Hepatocyte (in vitro differentiated cells): ENCODE results near the gene TJP2.

ENCODE experiments used
- EZH2 ChIP-seq: fragments of 200-600 bp; sonication (generic); IDR thresholded peaks from 2 replicates; pipeline ENCODE4 v1.6.1; 2016; ENCODE audit warnings: antibody characterized with exemption, mild to moderate bottlenecking, borderline replicate concordance
- EZH2phosphoT487 ChIP-seq: fragments of 200-600 bp; sonication (generic); IDR thresholded peaks from one replicate; pipeline ENCODE4 v1.6.1; 2018; ENCODE audit warnings: antibody characterized with exemption, mild to moderate bottlenecking, low read depth, moderate library complexity; ENCODE audit not compliant: unreplicated experiment, severe bottlenecking
- TF ChIP-seq, protein P1 (sequence below): fragments of 200-600 bp; sonication (generic); IDR thresholded peaks from 2 replicates; pipeline ENCODE4 v1.5.1; 2016; ENCODE audit warnings: antibody characterized with exemption, mild to moderate bottlenecking; ENCODE audit not compliant: poor library complexity

DNA sequence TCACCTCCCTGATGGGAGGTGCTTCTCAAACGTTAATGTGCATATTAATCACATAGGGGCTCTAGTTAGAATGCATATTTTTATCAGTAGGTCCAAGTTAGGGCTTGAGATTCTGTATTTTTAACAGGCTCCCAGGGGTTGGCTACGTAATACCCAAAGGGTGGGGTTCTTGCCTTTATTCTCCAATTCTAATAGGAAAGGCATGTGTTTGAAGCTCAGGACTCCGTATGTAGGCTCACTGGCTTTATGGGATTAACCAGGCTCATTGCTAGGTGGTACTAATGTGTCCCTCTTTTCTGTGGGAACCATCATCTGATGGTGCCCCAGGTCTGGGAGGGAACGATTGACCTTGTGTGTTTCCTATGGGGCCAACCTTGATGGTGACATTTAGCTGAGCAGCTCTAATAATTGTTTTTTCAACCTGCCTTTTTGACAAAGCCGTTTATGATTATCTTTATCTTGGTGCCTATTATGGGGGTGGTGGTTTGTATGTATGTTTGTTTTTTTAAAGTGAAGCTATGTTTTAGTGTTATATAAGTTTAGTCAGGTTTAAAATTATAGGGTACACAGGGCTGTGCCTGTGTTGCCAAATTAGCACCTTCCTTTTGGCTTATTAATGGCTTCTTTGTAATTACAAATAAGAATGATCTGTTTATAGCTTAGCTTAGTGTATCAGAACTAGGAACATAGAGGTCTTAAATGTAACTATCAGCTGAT is 20.8 kb downstream of the TJP2 start:
- no peak for TF ChIP-seq EZH2phosphoT487
- TF ChIP-seq, protein P1, sequence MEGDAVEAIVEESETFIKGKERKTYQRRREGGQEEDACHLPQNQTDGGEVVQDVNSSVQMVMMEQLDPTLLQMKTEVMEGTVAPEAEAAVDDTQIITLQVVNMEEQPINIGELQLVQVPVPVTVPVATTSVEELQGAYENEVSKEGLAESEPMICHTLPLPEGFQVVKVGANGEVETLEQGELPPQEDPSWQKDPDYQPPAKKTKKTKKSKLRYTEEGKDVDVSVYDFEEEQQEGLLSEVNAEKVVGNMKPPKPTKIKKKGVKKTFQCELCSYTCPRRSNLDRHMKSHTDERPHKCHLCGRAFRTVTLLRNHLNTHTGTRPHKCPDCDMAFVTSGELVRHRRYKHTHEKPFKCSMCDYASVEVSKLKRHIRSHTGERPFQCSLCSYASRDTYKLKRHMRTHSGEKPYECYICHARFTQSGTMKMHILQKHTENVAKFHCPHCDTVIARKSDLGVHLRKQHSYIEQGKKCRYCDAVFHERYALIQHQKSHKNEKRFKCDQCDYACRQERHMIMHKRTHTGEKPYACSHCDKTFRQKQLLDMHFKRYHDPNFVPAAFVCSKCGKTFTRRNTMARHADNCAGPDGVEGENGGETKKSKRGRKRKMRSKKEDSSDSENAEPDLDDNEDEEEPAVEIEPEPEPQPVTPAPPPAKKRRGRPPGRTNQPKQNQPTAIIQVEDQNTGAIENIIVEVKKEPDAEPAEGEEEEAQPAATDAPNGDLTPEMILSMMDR = no peak
- TF ChIP-seq EZH2 = no peak
